ENCODE measurements around the gene FSD1L.
"Not testable (repeated sequence)": the region's sequence is repeated elsewhere in the genome, so short reads cannot be mapped to it uniquely, and the experiment has no call there.

The FSD1L gene

DNA sequence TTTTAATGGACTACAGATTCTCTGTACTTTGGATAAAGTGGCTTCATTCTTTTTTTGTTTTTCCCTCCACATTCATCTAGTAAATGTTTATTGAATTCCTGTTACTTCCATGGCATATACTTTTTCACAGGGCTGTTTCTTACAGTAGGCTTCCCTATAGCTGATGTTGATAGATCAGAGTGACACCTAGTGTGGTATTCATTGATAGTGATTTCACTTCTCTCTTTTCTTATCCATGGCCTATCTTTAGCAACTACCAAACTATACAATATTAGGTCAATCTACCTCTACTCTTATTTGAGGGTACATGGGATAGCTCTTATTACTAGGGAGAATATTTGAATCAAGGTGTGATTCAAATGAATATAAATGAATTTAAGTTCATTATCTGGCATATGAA is 35.8 kb downstream of the FSD1L start:
- in situ Hi-C loops (cut with HindIII; ENCODE audit: low sequenced_read_pairs): no loop called here

DNA sequence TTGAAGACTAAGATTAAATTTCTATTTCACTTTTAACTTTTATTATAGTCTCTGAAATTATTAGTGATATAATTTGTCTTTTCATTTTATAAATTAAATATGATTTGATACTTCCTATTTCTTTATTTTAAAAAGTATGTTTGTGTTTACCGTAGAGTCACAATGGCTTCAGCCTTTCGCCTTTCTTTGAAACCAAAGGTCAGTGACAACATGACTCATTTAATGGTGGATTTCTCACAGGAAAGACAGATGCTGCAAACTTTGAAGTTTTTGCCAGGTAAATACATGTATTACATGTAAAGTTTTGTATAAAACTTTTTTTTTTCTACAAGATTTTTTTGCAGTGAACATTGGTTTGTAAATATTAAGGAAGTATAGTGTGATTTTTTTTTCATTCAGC is 36.4 kb downstream of the FSD1L start:
- in situ Hi-C loops (cut with HindIII; ENCODE audit: low sequenced_read_pairs): no loop called here

DNA sequence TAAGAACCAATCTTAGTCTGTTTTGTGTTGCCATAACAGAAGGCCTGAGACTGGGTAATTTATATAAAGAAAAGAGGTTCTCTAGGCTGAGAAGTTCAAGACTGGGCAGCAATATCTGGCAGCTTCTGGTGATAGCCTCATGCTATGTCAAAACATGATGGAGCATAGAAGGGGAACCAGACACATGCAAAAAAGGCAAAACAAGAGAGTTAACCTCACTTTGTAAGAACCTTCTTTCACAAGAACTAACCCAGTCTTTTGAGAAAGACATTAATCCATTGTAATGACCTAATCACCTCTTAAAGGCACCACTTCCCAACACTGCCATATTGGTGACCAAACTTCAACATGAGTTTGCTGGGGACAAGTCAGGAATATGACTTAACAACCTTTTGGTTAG is 37.3 kb downstream of the FSD1L start:
- in situ Hi-C loops (cut with HindIII; ENCODE audit: low sequenced_read_pairs): no loop called here

DNA sequence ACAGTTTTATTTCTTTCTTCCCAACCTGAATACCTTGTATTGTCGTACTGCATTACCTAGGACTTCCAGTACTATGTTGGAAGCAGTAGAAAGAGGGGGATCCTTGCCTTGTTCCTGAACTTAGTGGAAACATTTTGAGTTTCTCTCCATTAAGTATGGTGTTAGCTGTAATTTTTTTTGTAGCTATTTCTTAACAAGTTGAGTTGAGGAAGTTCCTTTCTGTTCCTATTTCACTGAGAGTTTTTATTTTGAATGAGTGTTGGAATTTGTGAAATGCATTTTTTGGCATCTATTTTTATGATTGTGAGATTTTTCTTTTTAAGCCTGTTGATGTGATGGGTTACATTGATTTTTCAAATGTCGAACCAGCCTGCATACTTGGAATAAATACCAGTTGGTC is 49.0 kb downstream of the FSD1L start:
- in situ Hi-C loops (cut with HindIII; ENCODE audit: low sequenced_read_pairs): no loop called here

DNA sequence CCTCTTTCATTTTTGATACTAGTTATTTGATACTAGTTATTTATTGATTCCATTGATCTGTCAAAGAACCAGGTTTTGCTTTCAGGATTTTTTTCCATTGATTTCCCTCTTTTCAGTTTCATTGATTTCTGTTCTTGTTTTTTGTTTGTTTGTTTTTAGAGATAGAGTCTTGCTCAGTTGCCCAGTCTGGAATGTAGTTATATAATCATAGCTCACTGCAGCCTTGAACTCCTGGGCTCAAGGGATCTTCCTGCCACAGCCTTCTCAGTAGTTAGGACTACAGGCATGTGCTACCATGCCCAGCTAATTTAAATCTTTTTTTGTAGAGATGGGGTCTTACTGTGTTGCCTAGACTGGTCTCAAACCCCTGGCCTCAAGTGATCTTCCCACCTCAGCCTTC is 49.9 kb downstream of the FSD1L start:
- in situ Hi-C loops (cut with HindIII; ENCODE audit: low sequenced_read_pairs): no loop called here

DNA sequence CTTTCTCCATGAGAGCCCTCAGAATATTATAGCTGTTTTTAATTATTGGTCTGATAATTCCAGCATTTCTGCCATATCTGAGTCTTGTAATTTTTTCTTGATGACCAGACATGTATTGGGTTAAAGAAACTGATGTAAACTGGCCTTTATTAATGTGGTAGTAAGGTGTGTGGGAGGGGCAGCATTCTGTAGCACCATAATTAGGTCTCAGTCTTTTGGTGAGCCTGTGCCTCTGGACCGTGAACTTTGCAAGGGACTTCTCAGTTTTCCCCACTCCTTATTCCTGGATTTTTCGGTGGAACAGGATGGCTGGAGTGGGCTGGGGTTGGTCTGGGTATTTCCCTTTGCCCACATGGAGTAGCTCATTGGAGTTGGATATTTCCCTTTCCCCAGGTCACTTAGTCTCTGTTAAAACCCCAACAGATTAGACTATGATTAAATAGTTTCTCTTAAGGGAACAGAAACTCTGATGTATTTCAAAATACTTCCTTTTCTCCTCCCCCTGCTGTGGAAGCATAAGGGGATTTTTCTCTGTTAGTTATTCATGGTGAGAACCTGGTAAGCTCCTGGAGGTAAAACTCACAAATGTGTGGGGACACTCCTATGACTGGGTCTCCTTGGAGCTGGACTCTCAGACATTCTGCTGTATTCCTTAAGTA is 52.4 kb downstream of the FSD1L start:
- in situ Hi-C loops (cut with HindIII; ENCODE audit: low sequenced_read_pairs): no loop called here

DNA sequence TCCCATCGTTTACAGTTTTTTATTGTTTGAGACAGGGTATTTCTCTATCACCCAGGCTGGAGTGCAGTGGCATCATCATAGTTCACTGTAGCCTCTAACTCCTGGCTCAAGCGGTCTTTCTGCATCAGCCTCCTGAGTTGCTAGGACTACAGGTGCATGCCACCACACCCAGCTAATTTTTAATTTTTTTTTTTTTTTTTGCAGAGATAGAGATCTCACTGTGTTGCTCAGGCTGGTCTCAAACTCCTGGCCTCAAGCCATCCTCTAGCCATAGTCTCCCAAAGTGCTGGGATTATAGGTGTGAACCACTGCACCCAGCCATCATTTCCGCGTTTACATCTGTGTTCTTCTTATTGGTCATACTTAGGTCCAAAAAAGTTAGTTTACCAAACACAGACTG is 53.6 kb downstream of the FSD1L start:
- in situ Hi-C loops (cut with HindIII; ENCODE audit: low sequenced_read_pairs): no loop called here

DNA sequence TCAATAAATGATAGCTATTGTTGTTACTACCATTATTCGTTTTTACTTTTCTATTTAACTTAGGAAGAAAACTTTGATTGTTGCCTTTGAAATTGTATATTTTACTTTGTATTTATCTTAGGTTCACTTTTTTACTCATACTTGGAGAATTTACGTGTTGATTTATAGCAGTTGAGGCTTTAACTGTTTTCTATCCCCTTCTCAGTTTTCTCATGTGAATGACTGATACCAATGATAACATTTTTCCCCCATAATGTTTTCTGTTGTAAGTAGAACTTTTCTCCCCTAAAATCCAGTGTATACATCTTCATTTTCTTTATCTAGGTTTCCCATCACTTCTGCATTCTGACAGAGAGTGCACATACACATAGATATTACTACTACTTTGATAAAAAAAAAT is 54.4 kb downstream of the FSD1L start:
- in situ Hi-C loops (cut with HindIII; ENCODE audit: low sequenced_read_pairs): no loop called here

DNA sequence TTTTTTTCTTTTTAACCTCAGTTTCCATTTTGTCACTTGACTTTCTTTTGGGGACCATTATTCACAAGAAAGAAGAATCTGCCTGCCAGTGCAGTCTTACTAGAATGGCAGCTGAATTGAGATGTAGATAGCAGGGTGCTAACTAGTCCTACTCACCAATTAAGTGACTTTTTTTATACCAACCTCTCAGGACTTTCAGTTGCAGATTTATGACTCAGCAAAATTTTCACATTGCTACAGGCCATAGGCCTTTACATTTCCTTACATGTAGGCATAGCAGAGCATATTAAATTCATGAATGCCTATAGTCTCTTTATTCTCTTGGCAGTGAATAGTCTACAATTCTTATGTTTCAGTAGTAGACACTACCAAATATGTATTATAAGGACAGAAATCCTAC is 56.0 kb downstream of the FSD1L start:
- in situ Hi-C loops (cut with HindIII; ENCODE audit: low sequenced_read_pairs): no loop called here

DNA sequence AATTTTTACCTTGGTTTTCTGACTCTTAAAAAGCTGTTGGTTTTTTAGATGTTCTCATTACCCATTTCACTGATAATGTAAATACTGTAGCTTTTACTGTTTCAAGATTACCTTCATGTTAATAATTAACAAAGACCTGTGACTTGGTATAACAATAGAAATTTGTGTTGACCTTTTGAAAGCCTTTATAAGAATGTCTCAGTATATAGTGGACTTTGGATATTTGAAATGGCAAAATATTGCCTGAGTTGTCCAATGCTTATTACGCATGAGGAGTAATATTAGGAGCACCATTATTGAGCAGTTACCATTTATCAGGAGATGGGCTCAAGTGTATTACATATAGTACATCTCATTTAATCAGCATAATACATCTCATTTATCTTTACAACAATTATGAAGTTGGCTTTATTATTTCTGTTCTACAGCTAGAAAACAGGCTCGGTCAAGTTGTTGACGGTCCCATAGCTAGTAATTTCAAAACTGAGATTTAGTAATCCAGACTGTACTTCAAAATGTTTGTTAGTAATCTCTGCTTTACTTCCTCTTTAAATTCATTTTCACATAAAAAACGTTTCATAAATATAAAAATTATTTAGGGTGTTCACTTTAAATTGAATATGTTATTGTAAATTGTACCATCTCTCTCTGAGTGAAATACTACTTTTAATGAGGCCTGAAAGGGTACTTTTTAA is 59.4 kb downstream of the FSD1L start:
- in situ Hi-C loops (cut with HindIII; ENCODE audit: low sequenced_read_pairs): no loop called here

DNA sequence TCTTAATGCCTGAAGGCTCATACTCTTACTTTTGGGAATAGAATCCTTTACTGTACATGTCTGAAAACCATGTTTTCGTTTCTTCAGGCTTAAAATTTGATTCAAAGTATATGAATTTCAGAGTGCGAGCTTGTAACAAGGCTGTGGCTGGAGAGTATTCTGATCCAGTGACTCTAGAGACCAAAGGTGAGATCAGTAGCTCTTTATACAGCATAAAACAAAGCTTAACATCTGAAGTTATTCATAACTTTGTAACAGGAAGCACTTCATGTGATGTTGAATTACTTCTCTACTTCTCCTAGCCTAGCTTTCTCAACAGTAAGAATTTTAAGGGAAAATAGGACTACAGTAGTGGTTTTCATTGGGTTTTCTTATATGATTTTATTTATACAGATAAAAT is 60.7 kb downstream of the FSD1L start:
- in situ Hi-C loops (cut with HindIII; ENCODE audit: low sequenced_read_pairs): no loop called here

DNA sequence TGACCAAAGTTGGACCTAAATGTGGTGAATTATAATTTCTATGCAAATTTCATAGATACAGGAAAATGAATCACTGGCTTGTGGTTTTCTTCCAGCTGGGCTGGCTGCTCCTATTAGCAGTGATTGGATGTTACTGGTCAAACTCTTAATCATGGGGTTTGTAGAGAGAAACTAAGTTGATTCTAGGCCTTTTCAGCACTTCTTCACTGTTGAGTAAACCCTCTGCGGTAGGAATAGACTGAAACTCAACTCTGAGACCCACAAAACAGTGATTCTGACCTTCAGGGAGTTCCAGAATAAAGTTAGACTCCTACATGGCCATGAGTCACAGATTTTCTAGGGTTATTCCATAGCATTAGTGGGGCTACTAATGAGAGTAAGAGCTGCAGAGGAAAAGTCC is 62.2 kb downstream of the FSD1L start:
- in situ Hi-C loops (cut with HindIII; ENCODE audit: low sequenced_read_pairs): no loop called here

DNA sequence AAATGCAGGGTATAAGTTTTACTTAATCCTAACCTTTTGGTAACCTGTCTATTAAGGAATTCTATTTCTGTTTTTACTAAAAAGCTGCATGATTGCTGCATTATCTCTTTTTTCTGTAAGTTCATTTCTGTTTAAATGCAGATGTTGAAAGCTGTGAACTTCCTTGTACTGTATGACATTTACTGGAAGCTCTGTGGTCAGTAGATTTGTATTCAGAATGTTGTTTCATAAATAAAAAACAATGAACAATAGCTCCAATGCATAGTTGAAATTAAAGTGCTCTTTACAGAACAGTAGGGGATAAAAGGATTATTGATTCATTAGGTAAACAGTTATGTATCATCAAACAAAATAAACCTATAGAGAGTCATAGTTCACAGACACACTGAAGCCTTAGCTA is 63.6 kb downstream of the FSD1L start:
- in situ Hi-C loops (cut with HindIII; ENCODE audit: low sequenced_read_pairs): no loop called here

DNA sequence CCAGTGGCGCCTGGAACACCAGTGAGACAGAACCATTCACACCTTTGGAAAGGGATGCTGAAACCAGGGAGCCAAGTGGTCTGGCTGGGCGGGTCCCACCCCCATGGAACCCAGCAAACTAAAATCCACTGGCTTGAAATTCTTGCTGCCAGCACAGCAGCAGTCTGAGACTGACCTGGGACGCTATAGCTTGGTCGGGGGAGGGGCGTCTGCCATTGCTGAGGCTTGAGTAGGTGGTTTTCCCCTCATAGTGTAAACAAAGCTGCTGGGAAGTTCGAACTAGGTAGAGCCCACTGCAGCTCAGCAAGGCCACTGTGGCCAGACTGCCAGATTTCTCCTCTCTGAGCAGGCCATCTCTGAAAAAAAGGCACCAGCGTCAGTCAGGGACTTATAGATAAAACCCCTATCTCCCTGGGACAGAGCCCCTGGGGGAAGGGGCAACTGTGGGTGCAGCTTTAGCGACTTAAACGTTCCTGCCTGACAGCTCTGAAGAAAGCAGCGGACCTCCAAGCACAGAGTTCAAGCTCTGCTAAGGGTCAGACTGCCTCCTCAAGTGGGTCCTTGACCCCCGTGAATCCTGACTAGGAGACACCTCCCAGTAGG is 68.1 kb downstream of the FSD1L start:
- in situ Hi-C loops (cut with HindIII; ENCODE audit: low sequenced_read_pairs): no loop called here

DNA sequence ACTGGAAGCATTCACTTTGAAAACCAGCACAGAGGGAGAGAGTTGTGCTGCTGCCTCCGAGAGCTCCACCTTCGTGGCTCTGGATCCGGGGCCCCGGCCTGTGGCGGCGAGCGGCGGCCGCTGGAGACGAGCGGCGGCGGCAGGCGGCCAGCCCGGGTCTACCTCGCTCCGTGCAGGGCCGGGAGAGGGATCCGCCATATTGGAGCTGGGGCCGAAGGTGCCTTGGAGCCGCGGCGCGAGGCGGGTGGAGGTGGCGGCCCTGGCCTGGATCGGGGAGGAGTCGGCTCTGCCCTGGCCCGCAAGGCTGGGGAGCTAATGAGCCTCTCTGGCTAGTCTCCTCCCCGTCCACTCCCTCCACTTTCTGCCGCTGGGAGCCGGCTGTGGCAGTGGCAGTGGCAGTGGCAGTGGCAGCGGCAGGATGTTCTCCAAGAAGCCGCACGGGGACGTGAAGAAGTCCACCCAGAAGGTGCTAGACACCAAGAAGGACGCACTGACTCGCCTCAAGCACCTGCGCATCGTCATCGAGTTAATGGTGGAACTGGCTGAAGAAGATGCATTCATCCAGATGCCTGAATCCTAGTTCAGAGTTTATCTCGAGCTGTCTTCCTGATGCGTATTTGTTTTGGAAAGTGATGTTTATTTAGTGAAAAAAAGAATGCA is 72.0 kb downstream of the FSD1L start:
- in situ Hi-C loops (cut with HindIII; ENCODE audit: low sequenced_read_pairs): not testable (repeated sequence)

DNA sequence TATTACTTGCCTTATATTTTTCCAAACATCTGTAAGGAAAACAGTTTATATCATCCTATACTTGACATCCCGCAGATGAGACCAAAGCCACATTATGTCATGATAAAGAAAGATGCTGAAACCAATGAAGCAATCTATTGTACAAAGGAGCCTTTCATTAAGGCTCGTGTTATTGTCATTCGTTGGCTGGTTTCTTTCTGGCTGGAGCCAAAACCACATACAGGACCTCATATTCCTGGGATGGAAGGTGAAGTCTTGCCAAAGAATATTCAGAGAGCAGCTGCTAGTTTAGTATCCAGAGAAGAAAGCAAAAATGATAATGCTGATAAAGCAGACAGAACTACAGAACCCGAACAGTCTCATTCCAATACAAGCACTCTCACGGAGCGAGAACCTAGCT is 73.2 kb downstream of the FSD1L start:
- in situ Hi-C loops (cut with HindIII; ENCODE audit: low sequenced_read_pairs): not testable (repeated sequence)

DNA sequence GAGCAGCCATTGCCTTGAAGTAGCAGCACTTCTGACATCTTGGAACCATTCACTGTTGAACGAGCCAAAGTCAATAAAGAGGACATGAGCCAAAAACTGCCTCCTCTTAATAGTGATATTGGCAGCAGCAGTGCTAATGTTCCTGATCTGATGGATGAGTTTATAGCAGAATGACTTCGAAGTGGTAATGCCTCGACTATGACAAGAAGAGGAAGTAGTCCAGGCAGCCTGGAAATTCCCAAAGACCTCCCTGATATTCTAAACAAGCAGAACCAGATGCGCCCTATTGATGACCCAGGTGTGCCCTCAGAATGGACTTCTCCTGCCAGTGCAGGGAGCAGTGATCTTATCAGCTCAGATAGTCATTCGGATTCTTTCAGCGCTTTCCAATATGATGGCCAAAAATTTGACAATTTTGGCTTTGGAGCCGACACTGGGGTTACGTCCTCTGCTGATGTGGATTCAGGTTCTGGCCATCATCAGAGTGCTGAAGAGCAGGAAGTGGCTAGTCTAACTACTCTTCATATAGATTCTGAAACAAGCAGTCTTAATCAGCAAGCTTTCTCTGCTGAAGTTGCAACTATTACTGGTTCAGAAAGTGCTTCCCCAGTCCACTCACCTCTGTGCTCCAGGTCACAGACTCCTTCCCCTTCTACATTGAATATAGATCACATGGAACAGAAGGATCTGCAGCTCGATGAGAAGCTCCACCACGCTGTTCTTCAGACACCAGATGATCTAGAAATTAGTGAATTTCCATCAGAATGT is 75.0 kb downstream of the FSD1L start:
- in situ Hi-C loops (cut with HindIII; ENCODE audit: low sequenced_read_pairs): not testable (repeated sequence)

DNA sequence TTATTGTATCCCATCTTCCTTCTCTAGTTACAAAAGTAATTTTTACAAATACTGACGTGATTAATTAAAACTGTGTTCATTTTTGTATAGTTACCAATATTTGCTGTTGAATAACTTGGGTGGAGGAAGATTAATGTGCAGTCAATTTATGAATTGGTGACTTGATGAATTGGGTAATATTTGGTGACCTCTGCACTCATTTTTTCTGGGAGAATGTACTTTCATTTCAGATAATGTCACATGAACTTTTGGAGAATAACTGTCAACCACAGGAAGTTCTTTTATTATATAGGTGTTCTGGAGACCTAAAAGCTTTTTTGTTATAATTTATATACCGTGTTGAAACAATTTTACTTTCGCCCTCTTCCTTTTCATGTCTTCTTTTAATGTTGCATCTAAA is 83.7 kb downstream of the FSD1L start:
- in situ Hi-C loops (cut with HindIII; ENCODE audit: low sequenced_read_pairs): no loop called here

DNA sequence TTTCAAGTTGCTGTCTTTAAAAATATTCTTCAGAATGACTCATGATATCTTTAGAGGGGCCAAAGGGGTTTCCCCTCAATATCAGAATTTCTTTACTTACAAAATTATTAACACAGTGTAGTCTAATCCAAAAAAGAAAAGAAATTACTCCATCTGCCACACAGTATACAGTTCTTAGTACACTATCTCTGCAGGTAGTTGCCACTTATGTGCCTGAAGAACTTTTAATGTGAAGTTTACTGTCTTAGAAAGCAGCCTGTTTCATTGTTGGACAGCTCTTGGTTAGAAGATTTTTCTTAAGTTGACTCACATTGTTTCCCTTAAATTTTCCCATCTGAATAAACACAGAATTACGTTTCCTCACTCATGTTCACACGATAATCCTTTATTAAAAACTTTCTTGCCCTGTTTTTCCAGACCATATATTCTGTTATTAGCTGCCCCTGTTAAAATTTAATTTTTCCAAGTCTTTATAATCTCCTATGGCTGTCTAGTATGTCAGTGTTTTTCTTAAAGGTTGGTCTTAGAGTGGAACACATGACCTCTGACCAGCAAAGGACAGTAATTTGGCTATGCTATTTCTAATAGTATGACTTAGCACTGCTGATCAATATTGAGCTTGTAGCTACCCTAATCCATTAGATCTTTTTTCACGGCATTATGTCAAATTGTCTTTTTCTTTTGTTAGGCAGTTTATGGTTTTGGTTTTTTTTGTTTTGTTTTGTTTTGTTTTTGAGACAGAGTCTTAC is 88.3 kb downstream of the FSD1L start:
- in situ Hi-C loops (cut with HindIII; ENCODE audit: low sequenced_read_pairs): no loop called here

DNA sequence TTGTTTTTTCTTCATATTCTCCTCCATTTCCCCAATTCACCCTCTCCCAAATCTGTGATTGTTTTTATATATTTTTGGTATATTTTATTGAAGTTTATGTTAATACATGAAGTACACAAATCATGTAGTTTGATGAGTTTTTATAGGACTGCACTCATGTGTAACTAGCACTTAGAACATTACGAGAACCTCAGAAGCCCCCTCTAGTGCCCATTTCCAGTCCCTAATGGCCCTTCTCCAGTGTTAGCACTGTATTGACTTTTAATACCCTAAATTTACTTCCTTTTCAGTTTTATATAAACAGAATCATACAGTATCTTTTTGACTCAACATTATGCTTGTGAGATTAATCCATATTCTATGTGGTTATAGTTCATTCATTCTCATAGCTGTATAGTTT is 91.6 kb downstream of the FSD1L start:
- in situ Hi-C loops (cut with HindIII; ENCODE audit: low sequenced_read_pairs): no loop called here

DNA sequence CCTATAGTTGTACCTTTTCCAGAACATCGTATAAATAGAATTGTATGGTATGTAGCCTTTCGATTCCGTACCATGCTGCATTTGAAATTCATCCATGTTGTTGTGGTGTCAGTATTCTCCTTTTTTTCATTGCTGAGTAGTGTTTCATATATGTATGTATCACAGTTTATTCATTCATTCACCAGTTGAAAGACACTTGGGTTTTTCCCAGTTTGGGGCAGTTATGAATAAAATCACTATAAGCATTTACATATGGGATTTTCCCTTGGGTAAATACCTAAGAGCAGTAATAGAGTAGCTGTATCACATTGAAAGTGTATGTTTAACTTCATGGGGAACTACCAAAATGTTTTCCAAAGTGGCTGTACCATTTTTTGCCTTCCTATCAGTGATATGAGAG is 94.0 kb downstream of the FSD1L start:
- in situ Hi-C loops (cut with HindIII; ENCODE audit: low sequenced_read_pairs): no loop called here

All from DLD1 (cell line).